MM.1S (cell line): ENCODE results near the gene EML6.

ENCODE experiments used
- DNase-seq: peaks from one replicate; pipeline ENCODE4 v3.0.0-alpha.2; 2015
- H2AFZ ChIP-seq: fragments of 300-600 bp; sonication (generic); 2 replicates; pipeline ENCODE4 v1.6.0; 2016; ENCODE audit warnings: antibody characterized with exemption, low read length
- H3F3A ChIP-seq: fragments of 300-600 bp; sonication (generic); 2 replicates; pipeline ENCODE4 v1.6.1; 2016; ENCODE audit warnings: mild to moderate bottlenecking, antibody characterized with exemption, low read length, moderate library complexity, mixed read lengths; ENCODE audit not compliant: insufficient read depth
- H3K27ac ChIP-seq: fragments of 300-600 bp; sonication (generic); 2 replicates; pipeline ENCODE4 v1.5.1; 2016; ENCODE audit warnings: mild to moderate bottlenecking, low read length
- H3K27me3 ChIP-seq: fragments of 300-600 bp; sonication (generic); replicated peaks from 2 replicates; pipeline ENCODE4 v1.6.0; 2016; ENCODE audit warnings: low read length; ENCODE audit not compliant: insufficient read depth
- H3K36me3 ChIP-seq: fragments of 300-600 bp; sonication (generic); replicated peaks from 2 replicates; pipeline ENCODE4 v1.6.1; 2016; ENCODE audit warnings: mild to moderate bottlenecking, low read length, mixed read lengths; ENCODE audit not compliant: insufficient read depth
- H3K4me1 ChIP-seq: fragments of 300-600 bp; sonication (generic); 2 replicates; pipeline ENCODE4 v1.6.1; 2016; ENCODE audit warnings: low read length, mixed read lengths
- H3K4me2 ChIP-seq: fragments of 300-600 bp; sonication (generic); 2 replicates; pipeline ENCODE4 v1.6.0; 2016; ENCODE audit warnings: low read depth, low read length
- H3K4me3 ChIP-seq: fragments of 300-600 bp; sonication (generic); 2 replicates; pipeline ENCODE4 v1.5.1; 2016; ENCODE audit warnings: low read length, mixed read lengths
- H3K79me2 ChIP-seq: fragments of 300-600 bp; sonication (generic); 2 replicates; pipeline ENCODE4 v1.6.1; 2016; ENCODE audit warnings: mixed run types, low read length, mixed read lengths
- H3K9ac ChIP-seq: fragments of 300-600 bp; sonication (generic); 2 replicates; pipeline ENCODE4 v1.6.1; 2016; ENCODE audit warnings: low read length, mixed read lengths
- H3K9me2 ChIP-seq: fragments of 300-600 bp; sonication (generic); replicated peaks from 2 replicates; pipeline ENCODE4 v1.6.1; 2016; ENCODE audit warnings: mild to moderate bottlenecking, low read length, mixed read lengths; ENCODE audit not compliant: insufficient read depth
- H3K9me3 ChIP-seq: fragments of 300-600 bp; sonication (generic); replicated peaks from 2 replicates; pipeline ENCODE4 v1.6.1; 2016; ENCODE audit warnings: mild to moderate bottlenecking, low read length, mixed read lengths; ENCODE audit not compliant: insufficient read depth
- H4K20me1 ChIP-seq: fragments of 300-600 bp; sonication (generic); 2 replicates; pipeline ENCODE4 v1.6.1; 2016; ENCODE audit warnings: mild to moderate bottlenecking, low read length, moderate library complexity, mixed read lengths; ENCODE audit not compliant: insufficient read depth
- EZH2 ChIP-seq: fragments of 300-600 bp; sonication (generic); optimal IDR thresholded peaks from 2 replicates; pipeline ENCODE3; 2017; ENCODE audit warnings: low read depth, mild to moderate bottlenecking, antibody characterized with exemption, low read length, mixed read lengths
- EZH2phosphoT487 ChIP-seq: fragments of 300-600 bp; sonication (generic); IDR thresholded peaks from 2 replicates; pipeline ENCODE4 v1.6.1; 2018; ENCODE audit warnings: antibody characterized with exemption, low read length
- TF ChIP-seq, protein P1 (sequence below): fragments of 300-600 bp; sonication (generic); IDR thresholded peaks from 2 replicates; pipeline ENCODE4 v1.5.1; 2016; ENCODE audit warnings: antibody characterized with exemption, low read length, mixed read lengths

The EML6 gene

DNA sequence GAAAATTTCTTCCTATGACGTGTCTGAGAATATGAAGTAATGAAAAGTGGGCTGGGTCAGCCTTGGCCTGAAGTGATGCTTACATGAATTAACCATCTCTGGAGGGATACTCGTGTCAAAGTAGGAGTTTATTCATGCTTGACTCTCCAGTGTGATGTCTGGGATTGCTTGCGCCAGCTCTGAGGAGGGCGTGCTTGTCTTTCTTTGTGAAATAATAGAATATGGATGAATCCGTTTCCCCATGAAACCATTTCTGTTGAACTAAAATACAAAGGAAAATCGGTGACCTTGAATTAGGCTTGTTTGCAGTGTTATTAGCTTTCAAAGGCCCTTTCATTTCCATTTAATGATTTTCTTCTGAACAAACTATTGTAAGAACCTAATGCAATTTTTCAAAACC is 77.9 kb downstream of the EML6 start:
- Histone ChIP-seq H3K27ac (no peak overlapping the region), H3K36me3 (no peaks in the 10 kb centered on the region), H4K20me1 (no peaks in the 10 kb centered on the region), H3K9me3 (no peaks in the 10 kb centered on the region), H3K79me2 (no peaks in the 10 kb centered on the region), H3K4me3 (no peak overlapping the region), H2AFZ (no peak overlapping the region), H3F3A (no peaks in the 10 kb centered on the region), H3K9me2 (no peaks in the 10 kb centered on the region), H3K9ac (no peak overlapping the region), H3K4me1 (no peaks in the 10 kb centered on the region), H3K27me3 (no peaks in the 10 kb centered on the region), H3K4me2 (no peak overlapping the region)
- TF ChIP-seq, protein P1, sequence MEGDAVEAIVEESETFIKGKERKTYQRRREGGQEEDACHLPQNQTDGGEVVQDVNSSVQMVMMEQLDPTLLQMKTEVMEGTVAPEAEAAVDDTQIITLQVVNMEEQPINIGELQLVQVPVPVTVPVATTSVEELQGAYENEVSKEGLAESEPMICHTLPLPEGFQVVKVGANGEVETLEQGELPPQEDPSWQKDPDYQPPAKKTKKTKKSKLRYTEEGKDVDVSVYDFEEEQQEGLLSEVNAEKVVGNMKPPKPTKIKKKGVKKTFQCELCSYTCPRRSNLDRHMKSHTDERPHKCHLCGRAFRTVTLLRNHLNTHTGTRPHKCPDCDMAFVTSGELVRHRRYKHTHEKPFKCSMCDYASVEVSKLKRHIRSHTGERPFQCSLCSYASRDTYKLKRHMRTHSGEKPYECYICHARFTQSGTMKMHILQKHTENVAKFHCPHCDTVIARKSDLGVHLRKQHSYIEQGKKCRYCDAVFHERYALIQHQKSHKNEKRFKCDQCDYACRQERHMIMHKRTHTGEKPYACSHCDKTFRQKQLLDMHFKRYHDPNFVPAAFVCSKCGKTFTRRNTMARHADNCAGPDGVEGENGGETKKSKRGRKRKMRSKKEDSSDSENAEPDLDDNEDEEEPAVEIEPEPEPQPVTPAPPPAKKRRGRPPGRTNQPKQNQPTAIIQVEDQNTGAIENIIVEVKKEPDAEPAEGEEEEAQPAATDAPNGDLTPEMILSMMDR: no peak
- no peak for TF ChIP-seq EZH2phosphoT487
- no peak for TF ChIP-seq EZH2
- DNase-seq: no peak

DNA sequence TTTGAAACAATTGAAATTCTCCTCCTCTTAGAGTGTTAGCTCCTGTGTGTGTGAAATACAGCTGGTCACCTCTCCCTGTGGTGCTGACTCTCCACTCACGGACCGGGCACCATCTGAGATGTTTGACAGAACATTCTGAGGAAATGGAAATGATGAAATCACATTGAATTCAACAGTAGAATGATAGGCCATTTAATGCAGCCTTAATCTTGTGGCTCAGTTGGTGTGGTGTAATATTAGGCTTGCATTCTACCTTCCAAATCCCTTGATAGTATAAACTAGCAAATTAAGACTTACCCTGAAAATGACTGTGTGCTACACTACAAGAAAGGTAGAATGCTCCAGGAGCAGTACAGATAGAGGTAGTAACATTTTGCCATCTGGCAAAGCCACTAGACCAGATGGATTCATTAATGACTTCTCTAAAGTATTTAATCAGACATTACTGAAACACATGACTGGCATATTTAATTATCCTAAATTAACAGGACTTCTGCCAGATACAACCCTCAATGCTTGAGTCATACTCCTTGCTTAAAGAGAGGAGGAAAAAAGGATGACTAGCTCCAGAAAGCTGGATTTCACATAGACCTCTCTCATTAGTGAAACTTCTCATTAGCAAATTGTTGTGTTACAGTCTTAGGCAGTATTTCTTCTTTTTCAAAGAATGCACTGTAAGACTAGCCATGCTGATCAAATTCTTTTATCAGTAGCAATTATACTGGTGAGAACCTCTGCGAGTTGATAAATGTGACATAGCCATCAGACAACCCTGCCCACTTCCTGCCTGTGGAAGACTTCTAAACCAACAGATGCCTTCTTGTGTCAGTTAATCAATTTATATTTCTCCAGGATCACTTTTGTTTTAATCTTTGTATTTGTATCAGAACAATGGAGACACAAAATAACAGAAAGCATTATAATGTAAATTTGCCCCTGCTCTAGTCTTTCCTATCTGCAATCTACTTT is 80.6 kb downstream of the EML6 start:
- no peaks in the 10 kb centered on the region for H3F3A ChIP-seq
- no peak for DNase-seq
- H3K9me3 ChIP-seq: no peaks in the 10 kb centered on the region
- H4K20me1 ChIP-seq: no peaks in the 10 kb centered on the region
- H3K4me3 ChIP-seq: no peak overlapping the region
- H3K9ac ChIP-seq: no peak overlapping the region
- H3K9me2 ChIP-seq: no peaks in the 10 kb centered on the region
- no peaks in the 10 kb centered on the region for H3K36me3 ChIP-seq
- no peak overlapping the region for H3K27ac ChIP-seq
- no peaks in the 10 kb centered on the region for H3K27me3 ChIP-seq
- no peaks in the 10 kb centered on the region for H3K4me1 ChIP-seq
- no peaks in the 10 kb centered on the region for H3K79me2 ChIP-seq
- no peak overlapping the region for H2AFZ ChIP-seq
- no peak overlapping the region for H3K4me2 ChIP-seq
- no peak for TF ChIP-seq EZH2phosphoT487
- TF ChIP-seq, protein P1: no peak
- TF ChIP-seq EZH2: no peak

DNA sequence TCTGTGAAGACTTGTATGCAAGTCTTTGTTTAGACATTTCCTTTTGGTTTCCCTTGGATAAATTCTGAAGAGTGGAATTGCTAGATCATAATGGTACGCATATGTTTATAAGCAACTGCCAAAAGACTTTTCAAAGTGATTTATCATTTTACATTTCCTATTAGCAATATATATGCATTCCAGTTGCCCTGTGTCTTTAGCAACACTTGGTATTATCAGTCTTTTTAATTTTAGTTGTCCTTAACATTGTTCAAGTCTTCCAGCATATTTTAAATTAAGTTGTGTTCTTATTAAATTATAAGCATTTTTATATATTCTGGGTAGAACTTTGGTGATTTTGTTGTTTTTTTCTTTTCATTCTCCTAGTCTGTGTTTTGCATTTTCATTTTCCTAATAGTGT is 81.8 kb downstream of the EML6 start:
- TF ChIP-seq EZH2phosphoT487: no peak
- Histone ChIP-seq H4K20me1 (no peaks in the 10 kb centered on the region), H3F3A (no peaks in the 10 kb centered on the region), H3K4me2 (no peak overlapping the region), H2AFZ (no peak overlapping the region), H3K36me3 (no peaks in the 10 kb centered on the region), H3K27me3 (no peaks in the 10 kb centered on the region), H3K4me1 (no peaks in the 10 kb centered on the region), H3K27ac (no peak overlapping the region), H3K9me3 (no peaks in the 10 kb centered on the region), H3K9me2 (no peaks in the 10 kb centered on the region), H3K9ac (no peak overlapping the region), H3K79me2 (no peaks in the 10 kb centered on the region), H3K4me3 (no peak overlapping the region)
- no peak for DNase-seq

DNA sequence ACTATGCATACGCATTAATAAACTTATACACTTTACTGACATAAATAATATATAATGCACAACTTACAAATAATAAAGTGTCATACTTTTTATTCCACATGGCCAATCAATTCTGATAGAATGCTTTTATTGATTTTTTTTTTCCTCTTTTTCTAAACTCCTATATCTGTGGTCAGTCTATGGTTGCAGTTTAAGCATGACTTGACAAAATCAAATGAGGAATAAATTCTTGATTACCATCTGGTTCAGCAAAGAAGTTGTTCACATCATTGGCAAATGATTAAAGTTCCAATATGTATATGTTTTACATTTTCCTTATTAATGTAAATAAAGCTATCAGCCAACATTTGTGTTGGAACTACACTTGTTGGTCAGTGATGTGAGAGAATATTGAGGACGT is 83.5 kb downstream of the EML6 start:
- DNase-seq: no peak
- Histone ChIP-seq H3K27ac (no peak overlapping the region), H3K4me3 (no peak overlapping the region), H3K36me3 (no peaks in the 10 kb centered on the region), H3K27me3 (no peaks in the 10 kb centered on the region), H3K4me2 (no peak overlapping the region), H3K4me1 (no peaks in the 10 kb centered on the region), H4K20me1 (no peaks in the 10 kb centered on the region), H3K9me3 (no peaks in the 10 kb centered on the region), H2AFZ (no peak overlapping the region), H3F3A (no peaks in the 10 kb centered on the region), H3K9me2 (no peaks in the 10 kb centered on the region), H3K79me2 (no peaks in the 10 kb centered on the region), H3K9ac (no peak overlapping the region)
- no peak for TF ChIP-seq EZH2
- TF ChIP-seq, protein P1: no peak
- TF ChIP-seq EZH2phosphoT487: no peak
